ENCODE data around the gene TNFSF15.
"Not testable (repeated sequence)": the region's sequence is repeated elsewhere in the genome, so short reads cannot be mapped to it uniquely, and the experiment has no call there.

TNFSF15 gene

GRCh38 chr9:114745879-114746550 is 59.8 kb downstream of the TNFSF15 start:
- DNase-seq = no peak

GRCh38 chr9:114745108-114745848 is 60.6 kb downstream of the TNFSF15 start:
- no peak for DNase-seq

GRCh38 chr9:114743446-114743845 is 62.4 kb downstream of the TNFSF15 start:
- no peak for DNase-seq

GRCh38 chr9:114742947-114743346 is 62.9 kb downstream of the TNFSF15 start:
- DNase-seq = no peak

- DNase-seq = not testable (repeated sequence)
Measured at GRCh38 chr9:114741521-114741920, 64.3 kb downstream of the TNFSF15 start.

- no peak for DNase-seq
Measured at GRCh38 chr9:114738581-114739316, 67.1 kb downstream of the TNFSF15 start.

- no peak for DNase-seq
Measured at GRCh38 chr9:114737847-114738246, 68.0 kb downstream of the TNFSF15 start.

GRCh38 chr9:114737118-114737517 is 68.7 kb downstream of the TNFSF15 start:
- DNase-seq = no peak

GRCh38 chr9:114735704-114736103 is 70.1 kb downstream of the TNFSF15 start:
- no peak for DNase-seq

- not testable (repeated sequence) for DNase-seq
Measured at GRCh38 chr9:114735139-114735538, 70.7 kb downstream of the TNFSF15 start.
